WTC11 (cell line): ENCODE measurements around the gene KRT80. TPM values are rescaled to one million over a fixed set of nuclear protein-coding genes. Genes with fewer than 3 reads are reported as not detected.

ENCODE experiments used
- ATAC-seq: fragments of 200-7000 bp; cut with Tn5 transposase; 2 replicates; pipeline ENCODE4 v1.10.0; 2021; ENCODE audit warnings: mild to moderate bottlenecking, moderate library complexity
- CTCF ChIA-PET: fragments of 300-600 bp; sonication (Branson Sonifier 250); formaldehyde crosslinking; loops from one replicate; lab custom pipeline; 2021; ENCODE audit warnings: antibody characterized with exemption; lab: Charles Lee
- POLR2A ChIA-PET: fragments of 350-600 bp; sonication (Branson Sonifier 250); formaldehyde crosslinking; loops from one replicate; lab custom pipeline; 2021; ENCODE audit warnings: antibody characterized with exemption; lab: Charles Lee
- DNase-seq: peaks from one replicate; pipeline ENCODE4 v3.0.0; 2021; ENCODE audit warnings: low spot score
- H3K27ac Mint-ChIP-seq: 2 replicates; pipeline ENCODE4 v1.8.0; 2021; ENCODE audit warnings: mixed read lengths
- H3K27me3 Mint-ChIP-seq: 2 replicates; pipeline ENCODE4 v1.8.0; 2021; ENCODE audit warnings: low read depth, mild to moderate bottlenecking, moderate library complexity, mixed read lengths
- H3K36me3 Mint-ChIP-seq: 2 replicates; pipeline ENCODE4 v1.8.0; 2021; ENCODE audit warnings: mixed read lengths
- H3K4me1 Mint-ChIP-seq: 2 replicates; pipeline ENCODE4 v1.8.0; 2022; ENCODE audit warnings: mixed read lengths
- H3K4me3 Mint-ChIP-seq: 2 replicates; pipeline ENCODE4 v1.8.0; 2021; ENCODE audit warnings: mild to moderate bottlenecking, moderate library complexity, mixed read lengths
- H3K9me3 Mint-ChIP-seq: 2 replicates; pipeline ENCODE4 v1.8.0; 2021; ENCODE audit warnings: mixed read lengths
- ATF1 ChIP-seq: sonication (generic); formaldehyde crosslinking; IDR thresholded peaks from 2 replicates; pipeline ENCODE4 v1.8.1; 2023; ENCODE audit warnings: mild to moderate bottlenecking, moderate library complexity, missing genetic modification reagents
- CREM ChIP-seq: sonication (generic); formaldehyde crosslinking; IDR thresholded peaks from 2 replicates; pipeline ENCODE4 v1.8.1; 2022; ENCODE audit warnings: mild to moderate bottlenecking, missing genetic modification reagents, moderate library complexity
- ESRRA ChIP-seq: sonication (generic); formaldehyde crosslinking; IDR thresholded peaks from 2 replicates; pipeline ENCODE4 v1.8.1; 2022; ENCODE audit warnings: mild to moderate bottlenecking, missing genetic modification reagents, borderline replicate concordance
- FOXJ3 ChIP-seq: sonication (generic); formaldehyde crosslinking; IDR thresholded peaks from 2 replicates; pipeline ENCODE4 v1.9.0; 2021; ENCODE audit warnings: missing genetic modification reagents, mild to moderate bottlenecking, borderline replicate concordance
- FOXK1 ChIP-seq: sonication (generic); formaldehyde crosslinking; IDR thresholded peaks from 2 replicates; pipeline ENCODE4 v1.8.0; 2022; ENCODE audit warnings: mild to moderate bottlenecking, moderate library complexity, missing genetic modification reagents
- HMGA2 ChIP-seq: fragments of 250-450 bp; sonication (Bioruptor Pico); IDR thresholded peaks from 2 replicates; pipeline ENCODE4 v1.4.0; 2021; ENCODE audit warnings: mild to moderate bottlenecking, moderate library complexity
- IRF2 ChIP-seq: sonication (generic); formaldehyde crosslinking; IDR thresholded peaks from 2 replicates; pipeline ENCODE4 v1.8.0; 2022; ENCODE audit warnings: low read depth, missing genetic modification reagents, borderline replicate concordance
- JAZF1 ChIP-seq: fragments of 250-450 bp; sonication (Bioruptor Pico); IDR thresholded peaks from 2 replicates; pipeline ENCODE4 v1.9.0; 2021; ENCODE audit warnings: moderate library complexity, mild to moderate bottlenecking, inconsistent platforms
- MXD4 ChIP-seq: fragments of 250-450 bp; sonication (Bioruptor Pico); IDR thresholded peaks from 2 replicates; pipeline ENCODE4 v1.8.0; 2021; ENCODE audit warnings: mild to moderate bottlenecking, moderate library complexity, borderline replicate concordance
- MYBL2 ChIP-seq: sonication (generic); formaldehyde crosslinking; IDR thresholded peaks from 2 replicates; pipeline ENCODE4 v1.8.1; 2023; ENCODE audit warnings: mild to moderate bottlenecking, moderate library complexity, missing genetic modification reagents
- NFATC4 ChIP-seq: fragments of 250-450 bp; sonication (Bioruptor Pico); IDR thresholded peaks from 2 replicates; pipeline ENCODE4 v1.9.0; 2021; ENCODE audit warnings: mild to moderate bottlenecking
- NFE2L1 ChIP-seq: sonication (generic); formaldehyde crosslinking; IDR thresholded peaks from 2 replicates; pipeline ENCODE4 v1.8.1; 2023; ENCODE audit warnings: missing genetic modification reagents
- NR1H2 ChIP-seq: sonication (generic); formaldehyde crosslinking; IDR thresholded peaks from 2 replicates; pipeline ENCODE4 v1.9.0; 2021; ENCODE audit warnings: mild to moderate bottlenecking, moderate library complexity, missing genetic modification reagents
- OVOL2 ChIP-seq: fragments of 250-450 bp; sonication (Bioruptor Pico); IDR thresholded peaks from 2 replicates; pipeline ENCODE4 v1.9.0; 2021; ENCODE audit warnings: mild to moderate bottlenecking, borderline replicate concordance
- PREB ChIP-seq: sonication (generic); formaldehyde crosslinking; IDR thresholded peaks from 2 replicates; pipeline ENCODE4 v1.8.1; 2022; ENCODE audit warnings: mild to moderate bottlenecking, missing genetic modification reagents, moderate library complexity, borderline replicate concordance
- PRRX2 ChIP-seq: fragments of 250-450 bp; sonication (Bioruptor Pico); IDR thresholded peaks from 2 replicates; pipeline ENCODE4 v1.8.0; 2021; ENCODE audit warnings: mild to moderate bottlenecking
- SMAD4 ChIP-seq: sonication (generic); formaldehyde crosslinking; IDR thresholded peaks from 2 replicates; pipeline ENCODE4 v1.8.0; 2022; ENCODE audit warnings: mild to moderate bottlenecking, missing genetic modification reagents
- SP1 ChIP-seq: sonication (generic); formaldehyde crosslinking; conservative IDR thresholded peaks from 2 replicates; pipeline ENCODE4 v1.8.1; 2022; ENCODE audit warnings: missing genetic modification reagents
- TCF7 ChIP-seq: sonication (generic); formaldehyde crosslinking; IDR thresholded peaks from 2 replicates; pipeline ENCODE4 v1.8.0; 2022; ENCODE audit warnings: mild to moderate bottlenecking, low read depth, missing genetic modification reagents, moderate library complexity
- TP53 ChIP-seq: sonication (generic); formaldehyde crosslinking; IDR thresholded peaks from 2 replicates; pipeline ENCODE4 v1.8.1; 2023; ENCODE audit warnings: mild to moderate bottlenecking, missing genetic modification reagents
- USF2 ChIP-seq: sonication (generic); formaldehyde crosslinking; IDR thresholded peaks from 2 replicates; pipeline ENCODE4 v1.8.1; 2023; ENCODE audit warnings: mild to moderate bottlenecking, missing genetic modification reagents, moderate library complexity
- ZNF219 ChIP-seq: sonication (generic); formaldehyde crosslinking; IDR thresholded peaks from 2 replicates; pipeline ENCODE4 v1.8.0; 2023; ENCODE audit warnings: missing genetic modification reagents, mild to moderate bottlenecking, borderline replicate concordance
- ZNF317 ChIP-seq: sonication (generic); formaldehyde crosslinking; IDR thresholded peaks from 2 replicates; pipeline ENCODE4 v1.8.1; 2023; ENCODE audit warnings: low read depth, mild to moderate bottlenecking, moderate library complexity, missing genetic modification reagents, borderline replicate concordance
- ZNF423 ChIP-seq: fragments of 250-450 bp; sonication (Bioruptor Pico); IDR thresholded peaks from 2 replicates; pipeline ENCODE4 v2.1.2; 2022; ENCODE audit warnings: mild to moderate bottlenecking, moderate library complexity
- ZNF512 ChIP-seq: sonication (generic); formaldehyde crosslinking; IDR thresholded peaks from 2 replicates; pipeline ENCODE4 v1.8.1; 2022; ENCODE audit warnings: missing genetic modification reagents, borderline replicate concordance
- total RNA-seq: library from RNA; stranded (reverse); gene quantifications from 3 replicates; pipeline ENCODE4 v1.2.3, GENCODE V29; 2021
- TF ChIP-seq, protein P1 (sequence below): sonication (generic); formaldehyde crosslinking; IDR thresholded peaks from 2 replicates; pipeline ENCODE4 v1.8.0; 2022; ENCODE audit warnings: mild to moderate bottlenecking, missing genetic modification reagents
- TF ChIP-seq, protein P2 (sequence below): fragments of 250-450 bp; sonication (Bioruptor Pico); IDR thresholded peaks from 2 replicates; pipeline ENCODE4 v2.1.2; 2022; ENCODE audit warnings: mild to moderate bottlenecking, moderate library complexity

Gene KRT80
- total RNA-seq, 1 experiment from 2014 or later = 0.11 TPM

DNA sequence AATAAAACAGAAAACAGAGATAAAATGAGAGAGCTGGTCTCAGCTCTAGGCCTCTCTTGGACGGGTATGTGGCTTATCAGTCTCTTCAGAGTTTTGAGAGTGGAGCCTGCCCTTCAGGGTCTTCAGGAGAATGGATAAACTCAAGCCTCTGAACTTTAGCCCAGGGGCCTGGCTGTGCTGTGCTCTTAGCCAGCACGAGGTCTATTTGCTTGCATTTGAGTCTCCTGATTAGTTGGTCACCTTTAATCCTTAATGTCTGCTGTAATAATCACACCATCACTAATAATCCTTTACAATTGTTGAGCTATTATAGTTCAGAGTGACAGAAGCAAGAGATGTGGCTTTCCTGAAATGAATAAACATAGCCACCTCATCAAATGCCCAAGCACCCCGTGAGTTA, 24.3 kb downstream of the KRT80 start:
- POLR2A ChIA-PET = no interaction called here
- DNase-seq (no peak), ATAC-seq (no peak)
- no peak overlapping the region for H3K27ac Mint-ChIP-seq
- no peaks in the 10 kb centered on the region for H3K36me3 Mint-ChIP-seq
- no peak overlapping the region for H3K4me3 Mint-ChIP-seq
- peaks cover 12% of the 10 kb centered on the region for H3K4me1 Mint-ChIP-seq
- H3K9me3 Mint-ChIP-seq = no peaks in the 10 kb centered on the region
- TF ChIP-seq IRF2 (CRISPR knock-in tag) (no peak), NR1H2 (no peak), ESRRA (no peak)
- TF ChIP-seq, protein P1, sequence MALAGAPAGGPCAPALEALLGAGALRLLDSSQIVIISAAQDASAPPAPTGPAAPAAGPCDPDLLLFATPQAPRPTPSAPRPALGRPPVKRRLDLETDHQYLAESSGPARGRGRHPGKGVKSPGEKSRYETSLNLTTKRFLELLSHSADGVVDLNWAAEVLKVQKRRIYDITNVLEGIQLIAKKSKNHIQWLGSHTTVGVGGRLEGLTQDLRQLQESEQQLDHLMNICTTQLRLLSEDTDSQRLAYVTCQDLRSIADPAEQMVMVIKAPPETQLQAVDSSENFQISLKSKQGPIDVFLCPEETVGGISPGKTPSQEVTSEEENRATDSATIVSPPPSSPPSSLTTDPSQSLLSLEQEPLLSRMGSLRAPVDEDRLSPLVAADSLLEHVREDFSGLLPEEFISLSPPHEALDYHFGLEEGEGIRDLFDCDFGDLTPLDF = no peak
- H3K27me3 Mint-ChIP-seq = no peaks in the 10 kb centered on the region
- CTCF ChIA-PET = interaction anchor here (0.6 to 1.2 kb wide), 4 partner anchors 11 to 54 kb away, joined by 3 read pairs; no protein-coding TSS in a partner anchor

- no peaks in the 10 kb centered on the region for H3K9me3 Mint-ChIP-seq
- POLR2A ChIA-PET = no interaction called here
- TF ChIP-seq SP1 (no peak), FOXJ3 (CRISPR knock-in tag) (no peak), TCF7 (CRISPR knock-in tag) (no peak), OVOL2 (CRISPR knock-in tag) (no peak), SMAD4 (CRISPR knock-in tag) (no peak), NFATC4 (CRISPR knock-in tag) (no peak), PRRX2 (no peak), ZNF423 (CRISPR knock-in tag) (no peak), PREB (CRISPR knock-in tag) (no peak), MXD4 (CRISPR knock-in tag) (no peak), HMGA2 (no peak), JAZF1 (CRISPR knock-in tag) (no peak), NFE2L1 (CRISPR knock-in tag) (no peak), USF2 (CRISPR knock-in tag) (no peak)
- TF ChIP-seq, protein P2, sequence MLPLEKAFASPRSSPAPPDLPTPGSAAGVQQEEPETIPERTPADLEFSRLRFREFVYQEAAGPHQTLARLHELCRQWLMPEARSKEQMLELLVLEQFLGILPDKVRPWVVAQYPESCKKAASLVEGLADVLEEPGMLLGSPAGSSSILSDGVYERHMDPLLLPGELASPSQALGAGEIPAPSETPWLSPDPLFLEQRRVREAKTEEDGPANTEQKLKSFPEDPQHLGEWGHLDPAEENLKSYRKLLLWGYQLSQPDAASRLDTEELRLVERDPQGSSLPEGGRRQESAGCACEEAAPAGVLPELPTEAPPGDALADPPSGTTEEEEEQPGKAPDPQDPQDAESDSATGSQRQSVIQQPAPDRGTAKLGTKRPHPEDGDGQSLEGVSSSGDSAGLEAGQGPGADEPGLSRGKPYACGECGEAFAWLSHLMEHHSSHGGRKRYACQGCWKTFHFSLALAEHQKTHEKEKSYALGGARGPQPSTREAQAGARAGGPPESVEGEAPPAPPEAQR (CRISPR knock-in tag) = no peak
- no peaks in the 10 kb centered on the region for H3K36me3 Mint-ChIP-seq
- ATAC-seq = no peak
- H3K4me3 Mint-ChIP-seq = no peak overlapping the region
- no peak overlapping the region for H3K27ac Mint-ChIP-seq
- H3K4me1 Mint-ChIP-seq = peaks cover 12% of the 10 kb centered on the region
- DNase-seq = no peak
- no peaks in the 10 kb centered on the region for H3K27me3 Mint-ChIP-seq
- CTCF ChIA-PET = interaction anchor here (1.0 kb wide), 1 partner anchor 48 kb away, joined by 3 read pairs; no protein-coding TSS in a partner anchor
Measured at GRCh38 chr12:52166672-52167071, 25.1 kb downstream of the KRT80 start.

DNA sequence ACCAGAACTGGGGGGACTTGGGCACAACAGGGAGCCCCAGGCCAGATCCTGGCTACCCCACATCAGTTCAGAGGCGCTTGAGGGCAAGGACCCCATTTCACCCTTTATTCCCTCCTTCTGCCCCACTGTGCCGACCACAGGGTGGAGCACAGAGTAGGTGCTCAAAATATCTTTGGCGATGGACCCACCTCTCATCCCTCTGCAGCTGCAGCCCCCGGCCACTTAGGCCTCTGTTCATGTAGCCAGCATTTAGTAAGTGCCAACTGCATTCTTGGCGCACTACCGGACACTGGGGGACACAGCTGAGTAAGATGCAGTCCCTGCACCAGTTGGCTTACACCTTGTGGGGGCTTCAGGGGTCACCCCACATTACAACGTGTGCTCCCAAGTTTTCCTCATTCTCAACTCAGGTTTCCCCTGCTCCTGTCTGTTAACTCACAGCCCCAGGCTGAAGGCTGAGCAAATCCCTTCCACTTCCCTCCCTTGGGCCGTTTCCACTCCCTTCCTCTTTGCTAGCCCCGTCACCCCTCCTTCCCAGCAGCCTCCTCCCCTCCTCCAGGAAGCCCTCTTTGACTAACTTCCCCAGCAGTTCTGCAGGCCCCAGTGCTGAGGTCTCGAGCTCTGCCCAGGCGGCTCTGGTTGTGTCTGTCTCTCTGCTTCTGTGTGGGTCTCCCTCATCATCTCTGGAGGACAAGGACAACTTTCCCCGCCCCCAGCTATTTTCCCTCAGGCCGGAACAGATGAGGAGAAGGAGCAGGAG, 26.5 kb downstream of the KRT80 start:
- POLR2A ChIA-PET = interaction anchor here (0.6 kb wide), 1 partner anchor 71 kb away, joined by 3 read pairs; no protein-coding TSS in a partner anchor
- Mint-ChIP-seq H3K27me3 (no peaks in the 10 kb centered on the region), H3K4me1 (peaks cover 12% of the 10 kb centered on the region), H3K27ac (no peak overlapping the region), H3K4me3 (no peak overlapping the region), H3K9me3 (no peaks in the 10 kb centered on the region), H3K36me3 (no peaks in the 10 kb centered on the region)
- CTCF ChIA-PET = interaction anchor here (1.0 to 1.2 kb wide), 3 partner anchors 9 to 196 kb away, joined by 3 to 7 read pairs (median 3); no protein-coding TSS in a partner anchor
- DNase-seq (no peak), ATAC-seq (no peak)
- no peak for TF ChIP-seq ATF1 (CRISPR knock-in tag)
- TF ChIP-seq ZNF219 (CRISPR knock-in tag) = no peak
- no peak for TF ChIP-seq MYBL2 (CRISPR knock-in tag)
- TF ChIP-seq FOXK1 (CRISPR knock-in tag) = no peak
- TF ChIP-seq SP1 = no peak
- TF ChIP-seq ZNF512 (CRISPR knock-in tag) = no peak
- TF ChIP-seq TP53 (CRISPR knock-in tag) = no peak
- no peak for TF ChIP-seq ZNF317
- TF ChIP-seq CREM (CRISPR knock-in tag) = no peak
